Caco-2 (cell line): ENCODE results near the gene OSM. TPM values are rescaled to one million over a fixed set of nuclear protein-coding genes. Genes with fewer than 3 reads are reported as not detected.

ENCODE experiments used
- BruUV-seq: library from RNA; stranded (reverse); fragments of 400-500 nt; replicated peaks from 2 replicates; lab custom pipeline; 2021; lab: Mats Ljungman, UMichigan
- CTCF ChIA-PET: fragments of 300-600 bp; sonication (Branson Sonifier 250); formaldehyde crosslinking; loops from one replicate; lab custom pipeline; 2022; ENCODE audit warnings: antibody characterized with exemption; lab: Charles Lee
- POLR2A ChIA-PET: fragments of 300-600 bp; sonication (Branson Sonifier 250); formaldehyde crosslinking; loops from one replicate; lab custom pipeline; 2022; ENCODE audit warnings: antibody characterized with exemption; lab: Charles Lee
- DNase-seq, 2 experiments: peaks; one replicate each; pipeline versions ENCODE4 v3.0.0 to v3.0.0-alpha.2; 2020 to 2022
- H3K27me3 ChIP-seq: replicated peaks from 2 replicates; pipeline ENCODE4 v1.6.0; 2011; ENCODE audit warnings: low read length; ENCODE audit not compliant: control insufficient read depth, insufficient read depth
- H3K36me3 ChIP-seq: 2 replicates; pipeline ENCODE4 v1.5.1; 2011; ENCODE audit warnings: low read length; ENCODE audit not compliant: control insufficient read depth, insufficient read depth
- H3K4me1 ChIP-seq: fragments of 250-450 bp; sonication (Bioruptor Pico); 2 replicates; pipeline ENCODE4 v1.5.1; 2020; ENCODE audit warnings: mild to moderate bottlenecking
- H3K4me3 ChIP-seq: 2 replicates; pipeline ENCODE4 v1.5.1; 2011; ENCODE audit warnings: low read depth, mild to moderate bottlenecking, control low read depth, low read length
- H3K9me3 ChIP-seq: fragments of 250-450 bp; sonication (Bioruptor Pico); 2 replicates; pipeline ENCODE4 v1.5.1; 2020; ENCODE audit warnings: mild to moderate bottlenecking, moderate library complexity
- H3K27ac Mint-ChIP-seq: one replicate; pipeline ENCODE4 v1.8.0; 2022; ENCODE audit warnings: mixed read lengths; ENCODE audit not compliant: unreplicated experiment
- H3K27me3 Mint-ChIP-seq: one replicate; pipeline ENCODE4 v1.8.0; 2022; ENCODE audit warnings: mixed read lengths; ENCODE audit not compliant: insufficient read depth, unreplicated experiment
- H3K36me3 Mint-ChIP-seq: one replicate; pipeline ENCODE4 v1.8.0; 2022; ENCODE audit warnings: mild to moderate bottlenecking, mixed read lengths; ENCODE audit not compliant: insufficient read depth, unreplicated experiment
- H3K4me1 Mint-ChIP-seq: one replicate; pipeline ENCODE4 v1.8.0; 2022; ENCODE audit warnings: low read depth, mixed read lengths; ENCODE audit not compliant: unreplicated experiment
- H3K4me3 Mint-ChIP-seq: one replicate; pipeline ENCODE4 v1.8.0; 2022; ENCODE audit warnings: mild to moderate bottlenecking, moderate library complexity, mixed read lengths; ENCODE audit not compliant: unreplicated experiment
- H3K9me3 Mint-ChIP-seq: one replicate; pipeline ENCODE4 v1.8.0; 2022; ENCODE audit warnings: mixed read lengths; ENCODE audit not compliant: unreplicated experiment
- CTCF ChIP-seq, 2 experiments: fragments of 200-600 bp in 1 of 2; IDR thresholded peaks; 1 replicate in 1 of 2; 2 replicates in 1 of 2; pipeline versions ENCODE4 v1.5.1 to v1.8.0; 2011 to 2022; ENCODE audit warnings: antibody characterized with exemption in 1 of 2, control low read depth in 1 of 2, inconsistent platforms in 1 of 2, low read depth in 1 of 2, low read length in 1 of 2, mild to moderate bottlenecking in 1 of 2, moderate library complexity in 1 of 2; ENCODE audit not compliant: insufficient read depth in 1 of 2, severe bottlenecking in 1 of 2, unreplicated experiment in 1 of 2
- intact Hi-C: fragments of 100-400 bp; cut with micrococcal nuclease; formaldehyde crosslinking; loops from one replicate; pipeline ENCODE4 v1.10.0; 2022; ENCODE audit not compliant: unreplicated experiment
- total RNA-seq: library from RNA; stranded (reverse); gene quantifications from 2 replicates; pipeline ENCODE4 v1.2.3, GENCODE V29; 2022

Gene OSM
- total RNA-seq, 1 experiment from 2014 or later = not detected

- H3K4me3 ChIP-seq = no peak overlapping the region
- H3K4me1 ChIP-seq = peaks cover 16% of the 10 kb centered on the region
- CTCF ChIA-PET = no interaction called here
- no peak for DNase-seq
- Mint-ChIP-seq H3K27ac (no peak overlapping the region), H3K36me3 (peaks cover 25% of the 10 kb centered on the region), H3K27me3 (no peaks in the 10 kb centered on the region), H3K4me3 (no peak overlapping the region), H3K9me3 (no peaks in the 10 kb centered on the region), H3K4me1 (peaks cover 13% of the 10 kb centered on the region)
- peaks cover 3% of the 10 kb centered on the region for H3K36me3 ChIP-seq
- BruUV-seq = no TSS peak
- POLR2A ChIA-PET = no interaction called here
- TF ChIP-seq CTCF (IDR thresholded peaks at IDR 0.05; ENCODE audit: insufficient read depth in 1 of 2, low read depth in 1 of 2, low read length in 1 of 2, severe bottlenecking in 1 of 2, unreplicated experiment in 1 of 2) = no peak
- no peaks in the 10 kb centered on the region for H3K9me3 ChIP-seq
- intact Hi-C loops = no loop called here
- H3K27me3 ChIP-seq = no peaks in the 10 kb centered on the region
Observed at GRCh38 chr22:30296324-30296723, 29.7 kb upstream of the OSM start.

GRCh38 chr22:30295576-30295975, 28.9 kb upstream of the OSM start:
- Mint-ChIP-seq H3K36me3 (peaks cover 19% of the 10 kb centered on the region), H3K4me1 (peaks cover 13% of the 10 kb centered on the region), H3K27me3 (no peaks in the 10 kb centered on the region), H3K27ac (no peak overlapping the region), H3K9me3 (no peaks in the 10 kb centered on the region), H3K4me3 (no peak overlapping the region)
- ChIA-PET POLR2A (no interaction called here), CTCF (no interaction called here)
- DNase-seq = no peak
- no TSS peak for BruUV-seq
- intact Hi-C loops = no loop called here
- Histone ChIP-seq H3K36me3 (peaks cover 3% of the 10 kb centered on the region), H3K4me1 (peaks cover 16% of the 10 kb centered on the region), H3K9me3 (no peaks in the 10 kb centered on the region), H3K4me3 (no peak overlapping the region), H3K27me3 (no peaks in the 10 kb centered on the region)
- no peak for TF ChIP-seq CTCF (IDR thresholded peaks at IDR 0.05; ENCODE audit: insufficient read depth in 1 of 2, low read depth in 1 of 2, low read length in 1 of 2, severe bottlenecking in 1 of 2, unreplicated experiment in 1 of 2)

GRCh38 chr22:30294830-30295229, 28.2 kb upstream of the OSM start:
- Histone ChIP-seq H3K27me3 (no peaks in the 10 kb centered on the region), H3K4me1 (peaks cover 16% of the 10 kb centered on the region), H3K9me3 (no peaks in the 10 kb centered on the region), H3K36me3 (peaks cover 3% of the 10 kb centered on the region), H3K4me3 (no peak overlapping the region)
- Mint-ChIP-seq H3K4me3 (no peak overlapping the region), H3K9me3 (no peaks in the 10 kb centered on the region), H3K27me3 (no peaks in the 10 kb centered on the region), H3K4me1 (peaks cover 13% of the 10 kb centered on the region), H3K36me3 (peaks cover 19% of the 10 kb centered on the region), H3K27ac (no peak overlapping the region)
- DNase-seq = no peak
- TF ChIP-seq CTCF (IDR thresholded peaks at IDR 0.05; ENCODE audit: insufficient read depth in 1 of 2, low read depth in 1 of 2, low read length in 1 of 2, severe bottlenecking in 1 of 2, unreplicated experiment in 1 of 2) = no peak
- CTCF ChIA-PET = no interaction called here
- no TSS peak for BruUV-seq
- POLR2A ChIA-PET = no interaction called here
- intact Hi-C loops = no loop called here
